Hematopoietic multipotent progenitor cell treated with erythropoietin and hydrocortisone succinate and interleukin-3 and kit ligand, for 17 days (in vitro differentiated cells): ENCODE measurements around the gene LRRC3.
"Not testable (repeated sequence)": the region's sequence is repeated elsewhere in the genome, so short reads cannot be mapped to it uniquely, and the experiment has no call there.

Experiments used
- DNase-seq: peaks from one replicate; pipeline ENCODE4 v3.0.0-alpha.2; 2015; ENCODE audit warnings: low spot score

The LRRC3 gene

GRCh38 chr21:44479556-44480199, 24.4 kb downstream of the LRRC3 start:
- DNase-seq = not testable (repeated sequence)

- DNase-seq = no peak
These were observed 25.1 kb downstream of the LRRC3 start for GRCh38 chr21:44480200-44481053.

- no peak for DNase-seq
These were observed 27.4 kb downstream of the LRRC3 start for GRCh38 chr21:44482581-44483287.

GRCh38 chr21:44483288-44484237, 28.3 kb downstream of the LRRC3 start:
- DNase-seq = no peak

- DNase-seq = no peak
These were observed 29.4 kb downstream of the LRRC3 start for GRCh38 chr21:44484498-44485253.

- no peak for DNase-seq
These were observed 30.0 kb downstream of the LRRC3 start for GRCh38 chr21:44485254-44485793.

- no peak for DNase-seq
These were observed 30.5 kb downstream of the LRRC3 start for GRCh38 chr21:44485796-44486195.

- no peak for DNase-seq
These were observed 31.0 kb downstream of the LRRC3 start for GRCh38 chr21:44486302-44486701.

GRCh38 chr21:44487831-44488230, 32.5 kb downstream of the LRRC3 start:
- no peak for DNase-seq

GRCh38 chr21:44489962-44490361, 34.7 kb downstream of the LRRC3 start:
- DNase-seq = no peak

GRCh38 chr21:44490405-44490804, 35.1 kb downstream of the LRRC3 start:
- DNase-seq = no peak

- DNase-seq = no peak
These were observed 35.5 kb downstream of the LRRC3 start for GRCh38 chr21:44490816-44491215.

- no peak for DNase-seq
These were observed 37.5 kb downstream of the LRRC3 start for GRCh38 chr21:44492567-44493385.

GRCh38 chr21:44494418-44494817, 39.1 kb downstream of the LRRC3 start:
- no peak for DNase-seq

GRCh38 chr21:44494956-44495355, 39.6 kb downstream of the LRRC3 start:
- no peak for DNase-seq

GRCh38 chr21:44495611-44496563, 40.6 kb downstream of the LRRC3 start:
- DNase-seq = no peak

- DNase-seq = no peak
These were observed 41.5 kb downstream of the LRRC3 start for GRCh38 chr21:44496564-44497550.
